VCaP (cell line): ENCODE measurements around the gene KRTAP10-9.
"Not testable (repeated sequence)": the region's sequence is repeated elsewhere in the genome, so short reads cannot be mapped to it uniquely, and the experiment has no call there.

Source experiments
- H3K27ac ChIP-seq: fragments of 450-650 bp; 2 replicates; pipeline ENCODE4 v1.5.1; 2017
- TF ChIP-seq, protein P1 (sequence below): fragments of 450-650 bp; conservative IDR thresholded peaks from 2 replicates; pipeline ENCODE4 v1.5.1; 2017; ENCODE audit warnings: mild to moderate bottlenecking, moderate library complexity

The KRTAP10-9 gene

GRCh38 chr21:44606495-44606894 is 20.4 kb upstream of the KRTAP10-9 start:
- TF ChIP-seq, protein P1, sequence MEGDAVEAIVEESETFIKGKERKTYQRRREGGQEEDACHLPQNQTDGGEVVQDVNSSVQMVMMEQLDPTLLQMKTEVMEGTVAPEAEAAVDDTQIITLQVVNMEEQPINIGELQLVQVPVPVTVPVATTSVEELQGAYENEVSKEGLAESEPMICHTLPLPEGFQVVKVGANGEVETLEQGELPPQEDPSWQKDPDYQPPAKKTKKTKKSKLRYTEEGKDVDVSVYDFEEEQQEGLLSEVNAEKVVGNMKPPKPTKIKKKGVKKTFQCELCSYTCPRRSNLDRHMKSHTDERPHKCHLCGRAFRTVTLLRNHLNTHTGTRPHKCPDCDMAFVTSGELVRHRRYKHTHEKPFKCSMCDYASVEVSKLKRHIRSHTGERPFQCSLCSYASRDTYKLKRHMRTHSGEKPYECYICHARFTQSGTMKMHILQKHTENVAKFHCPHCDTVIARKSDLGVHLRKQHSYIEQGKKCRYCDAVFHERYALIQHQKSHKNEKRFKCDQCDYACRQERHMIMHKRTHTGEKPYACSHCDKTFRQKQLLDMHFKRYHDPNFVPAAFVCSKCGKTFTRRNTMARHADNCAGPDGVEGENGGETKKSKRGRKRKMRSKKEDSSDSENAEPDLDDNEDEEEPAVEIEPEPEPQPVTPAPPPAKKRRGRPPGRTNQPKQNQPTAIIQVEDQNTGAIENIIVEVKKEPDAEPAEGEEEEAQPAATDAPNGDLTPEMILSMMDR: no peak
- no peak overlapping the region for H3K27ac ChIP-seq

GRCh38 chr21:44609193-44609592 is 17.7 kb upstream of the KRTAP10-9 start:
- H3K27ac ChIP-seq: no peak overlapping the region
- TF ChIP-seq, protein P1: no peak

- H3K27ac ChIP-seq: not testable (repeated sequence)
Observed at GRCh38 chr21:44610157-44610843, 16.6 kb upstream of the KRTAP10-9 start.

DNA sequence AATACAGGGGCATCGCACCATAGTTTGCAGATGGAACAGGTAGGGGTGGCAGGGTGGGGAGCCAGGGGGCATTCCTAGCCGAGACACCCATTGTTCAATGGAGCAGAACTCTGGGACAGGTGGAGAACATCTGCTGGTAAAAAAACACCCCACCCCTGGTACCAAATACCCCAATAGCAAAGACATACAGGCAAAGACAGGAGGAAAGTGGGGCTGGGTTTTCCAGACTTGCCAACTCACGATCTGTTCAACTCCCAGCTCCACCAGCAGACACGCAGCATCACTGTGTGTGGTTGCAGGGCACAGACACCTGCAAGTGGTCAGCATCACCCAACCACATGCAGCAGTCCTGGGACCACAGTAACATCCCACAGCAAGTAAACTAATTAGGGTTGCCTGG is 15.3 kb upstream of the KRTAP10-9 start:
- TF ChIP-seq, protein P1: no peak
- H3K27ac ChIP-seq: no peak overlapping the region

- TF ChIP-seq, protein P1: no peak
- no peak within 1 kb of the TSS for H3K27ac ChIP-seq
Observed at GRCh38 chr21:44612029-44612486, 14.8 kb upstream of the KRTAP10-9 start, which contains the start of gene KRTAP10-8. Gene KRTAP10-8 (plus strand): TSS chr21:44612079. CDS start chr21:44612101, 22 bp downstream.

GRCh38 chr21:44612669-44613229 is 14.1 kb upstream of the KRTAP10-9 start:
- TF ChIP-seq, protein P1: no peak

GRCh38 chr21:44613386-44614155 is 13.3 kb upstream of the KRTAP10-9 start:
- TF ChIP-seq, protein P1: no peak
- H3K27ac ChIP-seq: no peak overlapping the region

More at GRCh38 chr21:44612669-44613229, 14.1 kb upstream of the KRTAP10-9 start:
- H3K27ac ChIP-seq: no peak overlapping the region
